HS-27A (cell line): ENCODE results near the gene GSKIP.
A peak's percentile ranks its signal among the peaks of the same experiment; 100 is the strongest.
"Not testable (repeated sequence)": the region's sequence is repeated elsewhere in the genome, so short reads cannot be mapped to it uniquely, and the experiment has no call there.

Source experiments
- DNase-seq: peaks from one replicate; pipeline ENCODE4 v3.0.0-alpha.2; 2012; ENCODE audit warnings: low read depth, missing footprints

The GSKIP gene

GRCh38 chr14:96362965-96363750 lies at the start of gene GSKIP, which contains the start of gene ATG2B:
Gene GSKIP (plus strand): TSS chr14:96363526. CDS start chr14:96382248, 18,722 bp downstream.
Gene ATG2B (minus strand): TSS chr14:96363341. CDS start chr14:96362976, 365 bp downstream.
- peak; percentile 68 for DNase-seq

GRCh38 chr14:96316087-96316486 lies 47.2 kb upstream of the GSKIP start:
- no peak for DNase-seq

GRCh38 chr14:96318836-96319235 lies 44.5 kb upstream of the GSKIP start:
- no peak for DNase-seq

GRCh38 chr14:96320605-96321004 lies 42.7 kb upstream of the GSKIP start:
- no peak for DNase-seq

GRCh38 chr14:96324219-96324618 lies 39.1 kb upstream of the GSKIP start:
- no peak for DNase-seq

GRCh38 chr14:96338551-96338950 lies 24.8 kb upstream of the GSKIP start:
- DNase-seq: no peak

- no peak for DNase-seq
Observed at GRCh38 chr14:96341323-96341722, 22.0 kb upstream of the GSKIP start.

- DNase-seq: no peak
Observed at GRCh38 chr14:96345669-96346068, 17.7 kb upstream of the GSKIP start.

- DNase-seq: not testable (repeated sequence)
Observed at GRCh38 chr14:96347957-96348356, 15.4 kb upstream of the GSKIP start.

- DNase-seq: no peak
Observed at GRCh38 chr14:96349286-96350075, 13.8 kb upstream of the GSKIP start.

GRCh38 chr14:96351986-96352385 lies 11.3 kb upstream of the GSKIP start:
- no peak for DNase-seq

GRCh38 chr14:96352708-96353107 lies 10.6 kb upstream of the GSKIP start:
- no peak for DNase-seq

- no peak for DNase-seq
Observed at GRCh38 chr14:96354246-96354645, 9.1 kb upstream of the GSKIP start.

GRCh38 chr14:96357216-96357615 lies 6.1 kb upstream of the GSKIP start:
- DNase-seq: no peak

GRCh38 chr14:96359959-96360358 lies 3.4 kb upstream of the GSKIP start:
- DNase-seq: no peak

GRCh38 chr14:96362071-96362964 lies 1.0 kb upstream of the GSKIP start:
- DNase-seq: no peak

GRCh38 chr14:96363751-96364336 lies 518 bp downstream of the GSKIP start:
- DNase-seq: no peak

- no peak for DNase-seq
Observed at GRCh38 chr14:96364962-96365361, 1.6 kb downstream of the GSKIP start.

GRCh38 chr14:96368534-96368933 lies 5.2 kb downstream of the GSKIP start:
- DNase-seq: no peak

GRCh38 chr14:96370528-96370927 lies 7.2 kb downstream of the GSKIP start:
- no peak for DNase-seq

- no peak for DNase-seq
Observed at GRCh38 chr14:96373538-96373937, 10.2 kb downstream of the GSKIP start.

- DNase-seq: no peak
Observed at GRCh38 chr14:96376093-96376492, 12.8 kb downstream of the GSKIP start.
